DMS 273 (cell line): ENCODE results near the gene RCL1.
"Not testable (repeated sequence)": the region's sequence is repeated elsewhere in the genome, so short reads cannot be mapped to it uniquely, and the experiment has no call there.

Source experiments
- DNase-seq: peaks from one replicate; lab custom pipeline; 2025; ENCODE audit not compliant: unreplicated experiment; lab: John Stamatoyannopoulos, UW

Gene RCL1

DNA sequence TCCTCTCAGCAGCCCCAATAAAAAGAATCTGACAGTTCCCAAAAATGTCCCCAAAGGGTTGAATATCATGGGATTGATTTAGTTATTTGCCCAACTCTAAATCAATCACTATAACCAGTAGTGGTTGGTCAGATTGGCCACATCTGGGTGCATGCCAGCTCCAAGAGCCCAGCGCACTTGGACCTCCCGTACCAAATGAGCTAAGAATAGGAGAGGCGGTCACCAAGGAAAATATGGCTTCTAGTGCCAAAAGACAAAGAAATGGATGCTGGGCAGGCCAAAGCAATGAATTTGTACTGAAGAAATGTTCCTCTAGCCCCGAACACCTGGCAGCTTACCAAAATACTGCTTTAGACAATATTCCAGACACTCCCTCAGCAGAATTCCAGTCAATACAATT, 80.3 kb downstream of the RCL1 start:
- no peak for DNase-seq

DNA sequence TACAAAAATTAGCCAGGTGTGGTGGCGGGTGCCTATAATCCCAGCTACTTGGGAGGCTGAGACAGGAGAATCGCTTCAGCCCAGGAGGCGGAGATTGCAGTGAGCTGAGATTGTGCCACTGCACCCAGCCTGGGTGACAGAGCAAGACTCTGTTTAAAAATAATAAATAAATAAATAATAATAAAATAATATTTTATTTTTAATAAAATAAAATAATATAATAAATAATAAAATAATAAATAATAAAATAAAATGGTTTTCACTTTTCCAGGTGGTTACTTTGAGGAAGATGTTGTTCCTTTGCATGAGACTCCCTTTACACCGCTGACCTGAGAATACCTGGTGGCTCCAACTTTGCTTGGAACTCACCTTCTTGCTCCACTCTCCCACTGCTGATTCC, 82.8 kb downstream of the RCL1 start:
- no peak for DNase-seq

DNA sequence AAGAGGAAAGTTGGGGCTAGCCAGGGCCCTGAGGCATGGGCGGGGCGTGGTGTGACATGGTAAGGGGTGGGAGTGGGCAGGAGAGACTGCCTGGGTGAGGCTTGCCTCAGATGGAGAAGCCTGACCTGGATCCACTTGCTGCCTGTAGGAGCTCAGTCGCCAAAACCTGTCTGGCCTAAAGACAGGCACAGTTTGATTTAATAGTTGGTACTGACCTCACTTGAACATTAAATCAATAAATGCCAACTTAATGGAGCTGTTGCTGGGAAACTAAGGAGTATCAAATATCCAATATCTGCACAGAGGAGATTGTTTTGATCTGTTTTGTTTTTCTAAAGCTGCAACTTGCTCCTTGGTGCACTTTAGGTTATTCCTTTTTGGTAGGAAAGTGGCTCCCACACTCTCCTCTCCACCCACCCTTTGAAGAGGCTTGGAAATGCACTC, 86.4 kb downstream of the RCL1 start:
- DNase-seq, result no peak

DNA sequence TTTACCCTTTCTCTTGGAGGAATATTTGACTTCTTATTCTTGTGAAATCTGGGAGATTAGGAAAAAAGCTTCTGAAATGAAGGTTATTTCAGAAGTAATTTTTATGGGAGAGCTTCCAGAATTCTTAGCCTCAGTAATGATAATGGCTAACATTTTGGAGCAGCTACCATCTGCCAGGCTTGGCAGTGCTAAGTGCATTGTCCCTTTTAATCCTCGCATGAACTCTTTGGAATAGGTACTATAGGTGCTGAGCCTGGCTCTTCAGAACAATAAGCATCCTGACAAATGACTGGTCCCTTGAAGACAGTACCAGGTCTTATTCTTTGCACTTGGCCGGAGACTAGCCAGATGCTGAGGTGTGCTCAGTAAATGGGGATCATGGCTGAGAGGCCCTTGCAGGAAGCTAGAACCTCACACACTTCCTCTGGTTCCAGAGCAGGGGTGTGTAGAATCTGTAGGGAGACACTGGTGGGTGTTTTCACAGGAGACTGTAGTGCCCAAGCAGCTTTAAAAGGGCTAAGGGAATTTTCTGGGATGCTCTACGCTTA, 90.7 kb downstream of the RCL1 start:
- DNase-seq, result peak; percentile 6

DNA sequence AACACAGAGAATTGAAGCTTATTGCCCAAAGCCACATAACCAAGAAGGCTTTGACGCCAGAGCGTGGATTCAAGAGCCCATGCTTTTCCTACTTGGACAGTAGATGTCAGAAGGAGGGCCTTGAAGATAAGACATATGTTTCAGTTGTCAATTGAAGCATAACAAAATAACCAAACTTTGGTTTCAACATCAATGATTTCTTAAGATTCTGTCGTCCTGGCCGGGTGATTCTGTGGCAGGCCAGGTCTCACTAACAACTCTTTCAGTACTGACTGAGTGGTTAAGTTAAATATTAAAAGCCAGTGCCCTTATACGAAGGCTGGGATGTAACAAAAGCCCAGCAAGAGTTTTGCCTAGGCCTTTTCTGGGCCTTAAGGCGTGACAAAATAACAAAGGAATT, 94.0 kb downstream of the RCL1 start:
- DNase-seq, result no peak

DNA sequence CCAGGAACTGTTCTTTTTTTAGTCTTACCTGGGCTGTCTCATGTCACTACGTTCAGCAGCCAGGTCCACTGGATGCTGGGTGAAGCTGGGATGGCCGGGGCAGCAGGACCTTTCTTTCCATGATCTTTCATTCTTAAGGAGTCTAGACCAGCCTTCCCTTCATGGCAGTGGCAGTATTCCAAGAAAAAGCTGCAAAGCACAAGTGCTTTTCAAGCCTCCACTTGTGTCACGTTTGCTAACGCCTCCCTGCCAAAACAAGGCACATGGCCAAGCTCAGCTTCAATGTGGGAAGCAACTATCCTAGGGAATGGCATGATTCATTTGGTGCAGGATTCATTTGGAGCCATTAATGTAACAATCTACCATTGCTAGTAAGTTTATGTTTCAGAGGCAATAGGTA, 94.8 kb downstream of the RCL1 start:
- peak; percentile 49 for DNase-seq

DNA sequence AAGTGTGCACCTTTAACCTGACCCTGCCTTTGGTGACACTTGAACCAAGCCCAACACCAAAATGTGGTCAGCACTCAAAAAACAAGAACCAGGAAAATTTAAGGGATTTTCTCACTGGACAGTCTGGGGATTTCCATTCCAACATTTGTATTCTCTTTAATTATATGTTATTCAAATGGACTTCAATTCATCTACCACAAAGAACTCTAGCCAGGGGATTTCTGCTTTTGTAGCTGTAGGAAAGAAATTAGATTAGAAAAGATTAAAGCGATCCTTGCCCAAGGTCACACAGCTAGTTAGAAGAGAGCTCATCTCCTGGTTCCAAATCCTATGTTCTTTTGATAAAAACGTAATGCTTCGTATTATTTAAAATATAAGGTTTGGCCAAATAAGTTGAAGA, 97.5 kb downstream of the RCL1 start:
- DNase-seq, result no peak

DNA sequence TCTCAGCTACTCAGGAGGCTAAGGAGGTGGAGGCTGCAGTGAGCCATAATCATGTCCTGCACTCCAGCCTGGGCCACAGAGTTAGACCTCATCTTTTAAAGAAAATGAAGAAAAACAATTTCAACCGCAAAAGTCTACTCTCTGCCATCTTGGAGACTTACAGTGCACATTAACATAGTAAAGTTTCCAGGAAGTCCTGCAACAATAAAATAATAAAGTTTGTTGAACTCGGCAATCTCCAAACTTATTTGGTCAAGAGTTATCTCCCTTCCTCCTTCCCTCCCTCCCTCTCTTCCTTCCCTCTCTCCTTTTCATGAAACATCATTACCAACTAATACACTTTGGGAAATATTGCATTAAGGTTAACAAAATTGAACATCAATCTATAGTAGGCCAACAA, 98.2 kb downstream of the RCL1 start:
- no peak for DNase-seq

DNA sequence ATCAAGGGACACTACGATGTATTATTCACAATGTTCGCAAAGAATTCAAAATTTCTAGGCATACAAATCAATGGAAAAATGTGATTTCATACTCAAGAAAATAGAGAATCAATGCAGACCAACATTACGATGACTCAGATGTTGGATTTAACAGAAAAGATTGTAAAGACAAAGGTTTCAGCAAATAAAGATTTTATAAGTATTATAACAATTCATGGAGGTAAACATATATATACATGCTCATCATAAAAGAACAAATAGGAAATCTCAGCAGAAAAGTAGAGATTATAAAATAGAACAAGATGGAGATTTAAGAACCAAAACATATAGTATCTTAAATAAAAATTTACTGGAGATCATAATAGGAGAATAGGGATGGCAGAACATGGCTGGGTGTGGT, 98.9 kb downstream of the RCL1 start:
- DNase-seq, result no peak

DNA sequence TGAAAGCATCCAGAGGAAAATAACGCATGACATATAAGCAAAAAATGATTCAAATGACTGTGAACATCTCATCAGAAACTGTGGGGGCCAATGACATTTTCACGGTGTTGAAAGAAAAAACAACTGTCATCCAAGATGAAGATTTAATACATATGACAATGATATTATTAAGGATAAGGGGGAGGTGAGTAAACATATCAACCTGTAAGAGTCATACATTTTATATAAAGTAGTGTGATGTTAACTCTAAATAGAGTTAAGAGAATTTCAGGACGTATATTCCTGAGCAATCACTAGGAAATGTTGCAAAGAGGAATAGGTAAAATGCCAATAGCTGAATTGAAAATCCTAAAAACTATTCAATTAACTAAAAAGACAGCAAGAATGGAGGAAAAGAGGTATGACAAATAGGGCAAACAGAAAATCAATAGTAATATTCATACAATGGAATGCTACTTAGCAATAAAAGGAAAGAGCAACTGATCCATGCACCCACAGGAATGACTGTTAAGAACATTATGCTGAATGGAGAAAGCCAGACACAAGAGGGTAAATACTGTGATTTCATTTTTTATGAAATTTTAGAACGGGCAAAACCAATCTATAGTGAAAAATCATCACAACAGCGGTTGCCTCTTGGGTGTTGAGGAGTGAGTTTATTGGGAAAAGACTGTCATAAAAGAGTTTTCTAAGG, 99.9 kb downstream of the RCL1 start:
- no peak for DNase-seq

DNA sequence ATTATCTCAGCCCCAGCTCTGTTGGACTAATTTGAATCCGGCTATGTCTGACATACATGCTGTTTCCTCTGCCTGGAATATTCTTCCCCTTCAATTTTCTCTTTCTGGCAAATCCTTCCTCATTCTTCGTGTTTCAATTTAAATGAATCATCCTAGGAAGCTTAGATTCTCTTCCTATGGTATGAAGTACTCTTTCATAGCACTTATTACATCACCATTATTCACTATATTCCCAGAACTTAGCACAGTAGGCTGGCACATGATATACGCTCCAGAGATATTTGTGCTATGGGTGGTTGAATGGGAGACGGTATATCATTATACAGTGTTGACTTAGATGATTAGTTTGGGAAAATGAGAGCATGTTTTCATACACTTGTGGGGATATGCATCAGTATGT, 101.3 kb downstream of the RCL1 start:
- DNase-seq, result no peak

DNA sequence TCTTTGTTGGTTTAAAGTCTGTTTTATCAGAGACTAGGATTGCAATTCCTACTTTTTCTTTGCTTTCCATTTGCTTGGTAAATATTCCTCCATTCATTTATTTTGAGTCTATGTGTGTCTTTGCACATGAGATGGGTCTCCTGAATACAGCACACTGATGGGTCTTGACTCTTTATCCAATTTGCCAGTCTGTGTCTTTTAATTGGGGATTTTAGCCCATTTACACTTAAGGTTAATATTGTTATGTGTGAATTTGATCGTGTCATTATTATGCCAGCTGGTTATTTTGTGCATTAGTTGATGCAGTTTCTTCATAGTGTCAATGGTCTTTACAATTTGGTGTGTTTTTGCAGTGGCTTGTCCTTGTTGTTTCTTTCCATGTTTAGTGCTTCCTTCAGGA, 107.1 kb downstream of the RCL1 start:
- DNase-seq, result not testable (repeated sequence)

DNA sequence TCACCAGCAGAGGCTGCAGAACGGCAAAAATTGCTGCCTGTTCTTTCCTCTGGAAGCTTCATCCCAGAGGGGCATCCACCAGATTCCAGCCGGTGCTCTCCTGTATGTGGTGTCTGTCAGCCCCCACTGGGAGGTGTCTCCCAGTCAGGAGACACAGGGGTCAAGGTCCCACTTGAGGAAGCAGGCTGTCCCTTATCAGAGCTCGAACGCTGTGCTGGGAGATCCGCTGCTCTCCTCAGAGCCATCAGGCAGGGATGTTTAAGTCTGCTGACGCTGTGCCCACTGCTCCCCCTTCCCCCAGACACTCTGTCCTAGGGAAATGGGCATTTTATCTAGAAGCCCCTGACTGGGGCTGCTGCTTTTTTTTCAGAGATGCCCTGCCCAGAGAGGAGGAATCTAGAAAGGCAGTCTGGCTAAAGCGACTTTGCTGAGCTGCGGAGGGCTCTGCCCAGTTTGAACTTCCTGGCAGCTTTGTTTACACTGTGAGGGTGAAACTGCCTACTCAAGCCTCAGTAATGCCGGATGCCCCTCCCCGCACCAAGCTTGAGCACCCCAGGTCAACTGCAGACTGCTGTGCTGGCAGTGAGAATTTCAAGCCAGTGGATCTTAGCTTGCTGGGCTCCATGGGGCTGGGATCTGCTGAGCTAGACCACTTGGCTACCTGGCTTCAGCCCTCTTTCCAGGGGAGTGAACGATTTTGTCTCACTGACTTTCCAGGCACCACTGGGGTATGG, 108.8 kb downstream of the RCL1 start:
- DNase-seq, result not testable (repeated sequence)

DNA sequence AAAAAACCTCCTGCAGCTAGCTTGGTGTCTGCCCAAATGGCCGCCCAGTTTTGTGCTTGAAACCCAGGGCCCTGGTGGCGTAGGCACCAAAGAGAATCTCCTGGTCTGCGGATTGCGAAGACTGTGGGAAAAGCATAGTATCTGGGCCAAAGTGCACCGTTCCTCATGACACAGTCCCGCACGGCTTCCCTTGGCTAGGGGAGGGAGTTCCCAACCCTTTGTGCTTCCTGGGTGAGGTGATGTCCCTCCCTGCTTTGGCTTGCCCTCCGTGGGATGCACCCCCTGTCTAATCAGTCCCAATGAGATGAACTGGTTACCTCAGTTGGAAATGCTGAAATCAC, 109.4 kb downstream of the RCL1 start:
- no peak for DNase-seq

DNA sequence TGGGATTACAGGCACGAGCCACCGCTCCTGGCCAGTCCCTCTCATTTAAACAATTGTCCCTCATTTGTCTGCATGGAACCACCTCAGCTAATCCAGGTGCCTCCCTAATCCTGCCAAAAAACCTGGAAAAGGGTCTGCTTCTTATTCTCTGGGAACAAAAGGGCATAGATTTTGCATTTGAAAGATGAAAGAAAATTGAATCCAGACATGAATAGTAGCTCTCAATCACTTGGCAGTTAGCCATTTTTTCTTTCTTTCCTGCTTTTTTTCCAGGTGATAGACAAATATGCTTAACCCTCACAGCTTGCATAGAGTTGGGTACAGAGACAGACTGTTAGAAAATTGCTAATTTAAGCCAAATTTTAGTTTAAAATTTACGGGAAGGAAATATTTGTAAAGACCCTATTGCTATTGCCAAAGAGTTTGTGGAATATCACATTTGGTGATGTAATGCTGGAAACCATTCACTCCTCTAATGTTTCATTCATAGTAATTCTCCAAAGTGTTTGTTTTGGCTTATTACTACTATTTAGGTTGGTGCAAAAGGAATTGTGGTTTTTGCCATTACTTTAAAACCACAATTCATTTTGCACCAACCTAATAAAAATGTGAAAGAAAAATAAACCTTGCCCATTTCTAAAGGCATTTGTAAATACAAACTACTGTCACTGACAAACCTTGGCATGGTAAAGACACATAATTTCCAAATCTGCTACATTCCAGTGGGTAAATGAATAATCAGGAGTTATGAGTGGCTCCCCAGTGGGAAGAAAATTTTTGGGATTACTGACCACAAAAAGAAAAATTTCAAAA, 111.8 kb downstream of the RCL1 start:
- no peak for DNase-seq

DNA sequence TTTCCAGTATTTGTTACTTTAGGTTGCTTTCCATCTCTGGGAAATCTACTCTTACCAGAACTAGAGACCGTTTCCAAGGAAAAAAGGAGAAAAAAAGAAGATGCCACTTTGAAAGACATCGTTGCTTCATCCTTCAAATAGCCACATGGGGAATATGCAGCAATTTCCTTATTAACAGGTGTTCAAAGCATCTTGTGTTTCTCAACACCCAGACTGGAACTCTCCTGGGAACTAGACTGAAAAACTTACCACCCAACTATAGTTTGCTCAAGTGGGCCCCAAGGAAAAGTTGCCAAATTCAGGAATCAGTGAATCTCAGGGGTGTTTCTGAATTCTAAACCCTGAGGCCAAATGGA, 112.4 kb downstream of the RCL1 start:
- DNase-seq, result no peak
